Measurements from ENCODE around the gene RALGPS1. TPM values are rescaled to one million over a fixed set of nuclear protein-coding genes. Genes with fewer than 3 reads are reported as not detected.

Gene RALGPS1
- total RNA-seq, 1 experiment from 2014 or later: 3.3 TPM

DNA sequence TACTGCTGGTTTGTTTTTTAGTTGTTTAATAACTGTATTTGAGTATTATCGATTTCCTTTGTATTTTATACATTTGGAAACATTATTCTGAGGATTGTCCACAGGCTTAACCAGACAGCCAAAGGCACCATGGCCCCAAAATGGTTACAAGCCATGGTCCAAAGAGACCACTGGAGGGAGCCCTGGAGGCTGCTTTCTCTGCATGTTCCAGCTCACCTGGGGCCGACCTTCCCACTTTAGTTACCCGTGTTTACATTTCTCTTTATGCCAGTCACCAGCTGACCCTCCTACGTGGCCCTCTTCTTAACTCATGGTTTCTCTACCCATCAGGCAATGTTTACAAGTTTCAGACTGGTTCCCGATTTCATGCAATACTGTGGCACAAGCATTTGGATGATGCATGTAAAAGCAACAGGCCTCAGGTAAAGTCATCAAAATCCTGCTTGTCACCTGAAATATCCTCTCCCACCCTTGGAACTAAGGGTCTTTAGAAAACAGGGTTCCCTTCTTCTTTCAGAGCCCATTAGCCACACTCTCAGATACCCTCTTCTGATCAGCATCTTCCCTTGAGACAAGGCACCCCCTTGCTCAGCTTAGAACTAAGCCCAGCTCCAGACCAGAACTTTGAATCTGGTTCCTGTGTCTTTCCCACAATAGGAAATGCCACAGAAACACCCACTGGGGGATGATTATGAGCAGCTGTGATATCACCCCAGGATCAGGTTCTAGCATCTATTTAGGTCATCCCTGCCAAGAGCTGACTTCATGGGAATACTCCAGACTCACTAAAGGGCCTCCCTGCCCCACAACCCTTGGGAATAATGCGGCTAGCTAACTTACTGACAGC is 300.1 kb downstream of the RALGPS1 start:
- DNase-seq (ENCODE audit: extremely low read depth, low read depth): peak; percentile 54

DNA sequence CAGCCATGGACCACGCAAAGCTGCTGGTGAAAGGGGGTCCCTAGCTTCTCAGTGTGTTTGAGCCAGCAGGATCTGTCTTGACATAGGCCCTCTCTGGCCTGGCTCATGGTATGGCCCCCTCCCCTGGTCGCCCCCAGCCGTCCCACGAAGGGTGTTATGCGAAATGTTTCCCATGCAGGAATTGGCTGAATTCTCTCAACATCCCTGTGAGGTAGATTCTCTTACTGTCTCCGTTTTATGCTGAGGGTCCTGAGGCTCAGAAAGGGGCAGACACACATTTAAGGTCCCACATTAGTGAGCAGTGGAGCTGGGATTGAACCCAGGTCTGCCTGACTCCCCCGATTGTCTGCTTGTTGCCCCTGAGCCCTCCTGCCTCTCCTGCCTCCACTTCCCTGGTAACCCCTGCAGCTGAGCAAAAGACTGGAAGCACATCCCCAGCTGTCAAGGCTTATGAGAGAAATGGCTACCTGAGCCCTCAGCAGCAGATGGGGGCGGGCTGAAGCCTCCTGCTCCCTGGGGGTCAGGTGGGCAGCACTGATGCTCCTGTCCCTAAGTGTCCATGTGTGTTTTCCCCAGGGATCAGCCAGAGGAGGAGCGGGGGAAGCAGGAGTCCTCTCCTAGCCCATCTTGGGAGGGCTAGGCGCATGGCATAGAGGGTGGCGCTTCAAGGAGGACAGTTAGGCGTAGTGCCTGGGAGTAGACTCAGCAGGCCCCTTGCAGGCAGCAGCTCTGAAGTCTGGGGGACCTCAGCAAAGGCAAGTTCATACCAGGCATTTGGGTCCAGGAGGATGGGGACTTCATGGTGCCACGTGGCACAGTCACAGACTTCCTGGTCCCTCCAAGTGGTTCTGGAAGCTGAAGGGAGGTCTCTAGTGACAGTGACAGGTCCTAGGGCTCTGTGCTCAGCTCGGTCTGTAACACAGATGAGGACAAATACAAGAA is 301.0 kb downstream of the RALGPS1 start:
- DNase-seq (ENCODE audit: extremely low read depth, low read depth): no peak

DNA sequence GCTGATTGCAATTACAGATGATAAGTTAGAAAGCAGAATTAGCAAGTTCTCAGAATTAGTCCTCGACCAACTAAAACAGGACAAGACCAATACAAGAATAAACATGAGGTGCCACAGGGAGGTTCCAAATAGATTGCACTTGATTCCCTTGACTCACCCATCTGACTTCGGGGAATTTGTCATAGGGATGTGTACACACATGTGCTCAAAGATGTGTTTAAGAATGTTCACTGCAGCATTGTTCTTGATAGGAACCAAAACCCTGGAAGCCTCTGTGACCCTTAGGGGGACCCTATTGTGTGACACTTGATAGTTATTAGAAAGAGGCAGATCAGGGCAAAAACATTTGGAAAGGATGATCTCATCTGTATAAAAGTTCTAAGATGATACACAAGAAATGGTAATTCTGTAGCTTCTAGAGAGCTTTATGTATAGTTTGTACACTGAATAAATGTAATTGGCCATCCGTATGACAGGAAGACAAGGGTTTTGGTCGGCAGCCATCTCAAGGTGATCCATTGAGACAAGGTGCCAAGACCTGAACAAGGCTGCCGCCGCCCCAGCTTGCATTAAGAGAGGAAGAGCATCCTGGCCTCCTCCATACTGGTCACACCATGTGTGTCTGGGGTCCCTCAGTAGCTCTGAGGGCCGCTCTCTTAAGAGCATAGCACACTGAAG is 301.8 kb downstream of the RALGPS1 start:
- no peak for DNase-seq (ENCODE audit: extremely low read depth, low read depth)

DNA sequence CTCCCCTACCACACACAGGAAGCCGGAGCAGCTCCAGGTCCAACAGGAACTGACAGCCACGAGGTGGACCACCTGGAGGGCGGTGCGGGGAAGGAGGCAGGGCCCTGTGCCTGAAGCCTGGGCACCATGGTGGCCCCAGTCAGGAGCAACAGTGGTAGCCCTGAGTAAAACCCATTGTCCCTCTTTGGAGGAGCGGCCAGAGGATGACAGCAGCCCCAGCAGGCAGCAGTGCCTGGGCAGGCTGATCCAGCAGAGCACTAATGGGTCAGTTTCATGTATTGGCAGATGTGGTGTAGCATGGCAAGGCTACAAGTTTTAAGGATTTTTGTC is 302.3 kb downstream of the RALGPS1 start:
- no peak for DNase-seq (ENCODE audit: extremely low read depth, low read depth)

DNA sequence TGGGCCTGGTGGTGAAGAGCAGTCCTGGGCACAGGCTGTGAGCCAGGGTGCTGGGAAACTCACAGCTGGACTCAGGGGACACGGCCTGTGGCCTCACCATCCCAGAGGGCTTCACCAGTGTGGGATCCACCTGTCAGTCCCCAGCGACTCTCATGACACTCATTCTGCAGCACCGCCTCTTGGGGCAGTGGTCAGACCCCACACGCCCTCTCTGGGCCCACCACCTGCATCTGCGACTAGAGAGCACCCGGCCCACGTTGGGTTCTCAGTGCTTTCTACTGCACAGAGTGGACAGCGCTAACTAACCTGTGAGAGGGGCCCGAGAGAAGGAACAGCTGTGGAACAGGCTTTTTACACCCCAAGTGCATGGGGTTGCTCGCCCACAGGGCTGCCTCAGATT is 304.2 kb downstream of the RALGPS1 start:
- no peak for DNase-seq (ENCODE audit: extremely low read depth, low read depth)

DNA sequence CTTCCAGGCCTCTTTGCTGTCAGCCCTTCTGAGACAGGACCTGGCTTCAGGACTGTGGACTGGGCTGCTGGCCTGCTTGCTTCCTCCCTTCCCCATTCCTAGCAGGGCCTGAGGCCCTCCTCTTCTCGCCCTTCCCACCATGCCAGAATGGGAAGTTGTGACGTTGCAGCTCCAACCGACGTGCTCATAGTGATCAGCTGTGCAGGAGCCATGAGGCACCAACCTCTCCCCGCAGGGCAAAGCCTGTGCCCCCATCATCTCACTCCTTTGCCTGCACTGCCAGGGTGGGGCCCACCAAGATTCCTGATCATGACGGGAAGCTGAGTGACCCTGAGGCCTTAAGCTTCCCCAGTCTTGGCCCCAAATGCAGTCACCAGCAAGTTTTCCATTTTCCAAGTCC is 304.9 kb downstream of the RALGPS1 start:
- DNase-seq (ENCODE audit: extremely low read depth, low read depth): no peak

DNA sequence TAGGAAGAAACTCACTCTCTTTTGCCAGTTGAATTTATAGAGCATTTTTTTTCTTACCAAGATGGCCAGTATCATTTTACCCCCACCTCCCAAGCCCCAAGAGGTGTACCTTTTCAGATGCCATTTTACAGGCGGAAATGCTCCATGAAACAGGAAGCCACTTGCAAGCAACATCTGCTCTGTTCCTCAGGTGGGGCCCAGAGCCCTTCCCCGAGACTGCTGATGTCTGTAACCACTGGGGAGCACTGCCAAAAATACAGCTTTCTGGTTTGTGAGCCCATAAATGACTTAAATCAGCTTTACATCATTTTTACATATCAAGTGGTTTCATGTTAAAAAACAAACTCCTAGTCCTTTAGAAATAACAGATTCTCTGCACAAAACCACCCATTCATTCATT is 307.1 kb downstream of the RALGPS1 start:
- DNase-seq (ENCODE audit: extremely low read depth, low read depth): no peak

DNA sequence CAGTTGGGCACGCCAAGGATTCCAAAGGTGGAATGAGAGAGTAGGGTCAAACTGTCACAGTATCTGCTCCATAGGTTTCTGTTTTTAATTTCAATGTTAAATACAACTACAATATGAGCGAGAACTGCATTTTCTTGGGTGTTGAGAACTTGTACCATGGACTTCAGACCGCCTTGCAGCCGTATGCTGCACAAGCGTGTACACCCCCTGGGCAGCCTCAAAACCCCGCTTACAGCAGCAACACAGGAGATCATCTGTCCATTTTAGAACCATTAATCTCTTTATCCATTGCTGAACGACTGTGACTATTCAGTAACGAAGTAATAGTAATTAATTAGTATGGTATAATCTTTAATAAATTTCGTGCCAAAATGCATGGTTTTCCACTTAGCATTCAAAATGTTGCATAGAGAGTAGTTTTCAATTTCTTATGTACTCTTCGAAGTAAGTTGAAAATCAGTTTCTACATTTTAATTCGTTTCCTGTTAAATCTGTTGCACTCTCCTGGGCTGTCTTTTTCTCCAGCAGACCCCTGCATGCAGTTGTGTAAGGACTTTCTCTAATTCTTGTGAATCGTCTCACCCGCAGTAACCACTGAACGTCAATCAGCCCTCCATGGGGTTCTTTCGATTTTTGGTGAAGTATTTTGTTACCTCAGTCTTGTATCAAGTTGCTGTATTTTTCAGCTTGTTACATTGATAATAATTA is 308.0 kb downstream of the RALGPS1 start:
- DNase-seq (ENCODE audit: extremely low read depth, low read depth): no peak

DNA sequence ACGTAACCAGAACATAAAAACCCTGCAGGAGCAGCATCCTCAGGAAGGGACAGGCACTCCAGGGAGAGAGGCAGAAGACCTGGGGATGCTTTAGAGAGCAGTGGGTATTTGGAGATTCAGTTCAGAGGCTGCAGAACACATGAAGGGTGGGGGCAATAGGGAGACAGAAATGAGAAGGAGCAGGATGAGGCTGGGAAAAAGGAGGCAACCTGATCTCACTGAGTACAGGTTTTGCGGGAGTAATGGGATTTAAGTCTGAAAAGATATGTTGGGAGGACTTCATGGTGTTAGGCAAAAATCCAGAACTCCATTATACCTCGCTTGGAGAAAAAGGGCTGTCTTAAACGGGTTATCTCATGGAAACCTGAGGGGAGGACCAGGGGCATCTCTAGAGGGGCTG is 308.7 kb downstream of the RALGPS1 start:
- no peak for DNase-seq (ENCODE audit: extremely low read depth, low read depth)

DNA sequence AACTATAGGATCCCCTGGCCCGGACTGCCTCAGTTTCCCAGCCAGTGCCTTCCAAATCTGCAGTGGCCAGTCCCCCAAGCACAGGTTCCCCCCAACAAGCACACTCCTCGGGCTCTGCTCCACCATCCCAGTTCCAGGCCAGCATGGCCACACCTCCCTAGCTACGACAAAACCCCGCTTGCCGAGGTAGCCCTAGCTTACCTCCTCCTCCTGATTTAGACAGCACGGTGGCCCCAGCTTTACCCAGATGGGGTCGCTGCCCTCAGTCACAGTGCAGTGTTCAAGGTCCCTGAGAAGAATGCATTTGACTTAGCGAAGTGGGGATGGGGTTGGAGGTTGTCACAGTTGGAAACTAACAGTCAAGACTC is 309.2 kb downstream of the RALGPS1 start:
- no peak for DNase-seq (ENCODE audit: extremely low read depth, low read depth)

DNA sequence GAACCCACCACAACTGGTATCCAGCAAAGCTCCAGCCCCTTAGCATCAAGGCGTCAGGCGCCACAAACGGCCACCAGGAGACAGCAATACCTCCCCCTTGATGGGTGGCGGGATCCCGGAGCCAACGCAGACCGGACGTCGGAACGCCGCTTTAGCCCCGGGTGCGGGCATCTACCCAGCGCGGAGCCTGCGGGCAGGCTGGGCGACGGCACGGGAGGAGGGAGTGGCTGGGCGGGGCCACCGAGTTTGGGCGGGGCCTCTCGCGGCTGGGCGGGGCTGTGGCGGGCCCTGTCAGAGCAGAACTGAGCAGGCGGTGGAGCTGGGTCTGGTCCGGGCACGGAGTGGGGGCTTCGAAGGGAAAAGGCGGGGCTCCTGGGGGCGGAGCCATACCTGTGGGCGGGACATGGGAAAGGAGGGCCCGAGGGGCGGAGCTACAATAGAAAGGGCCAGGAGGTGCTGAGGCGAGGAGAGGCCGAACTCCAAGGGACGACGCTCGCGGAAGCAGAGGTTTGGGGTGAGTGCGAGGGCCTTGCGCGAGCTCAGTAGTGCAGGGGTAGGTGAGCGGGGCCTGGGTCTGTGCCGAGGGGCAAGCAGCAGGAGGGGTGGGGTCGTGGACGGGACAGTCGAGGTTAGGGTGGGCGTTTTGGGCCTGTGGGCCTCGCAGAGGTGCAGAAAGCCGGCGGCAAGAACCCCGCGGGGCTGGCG is 309.7 kb downstream of the RALGPS1 start:
- DNase-seq (ENCODE audit: extremely low read depth, low read depth): peak; percentile 79

DNA sequence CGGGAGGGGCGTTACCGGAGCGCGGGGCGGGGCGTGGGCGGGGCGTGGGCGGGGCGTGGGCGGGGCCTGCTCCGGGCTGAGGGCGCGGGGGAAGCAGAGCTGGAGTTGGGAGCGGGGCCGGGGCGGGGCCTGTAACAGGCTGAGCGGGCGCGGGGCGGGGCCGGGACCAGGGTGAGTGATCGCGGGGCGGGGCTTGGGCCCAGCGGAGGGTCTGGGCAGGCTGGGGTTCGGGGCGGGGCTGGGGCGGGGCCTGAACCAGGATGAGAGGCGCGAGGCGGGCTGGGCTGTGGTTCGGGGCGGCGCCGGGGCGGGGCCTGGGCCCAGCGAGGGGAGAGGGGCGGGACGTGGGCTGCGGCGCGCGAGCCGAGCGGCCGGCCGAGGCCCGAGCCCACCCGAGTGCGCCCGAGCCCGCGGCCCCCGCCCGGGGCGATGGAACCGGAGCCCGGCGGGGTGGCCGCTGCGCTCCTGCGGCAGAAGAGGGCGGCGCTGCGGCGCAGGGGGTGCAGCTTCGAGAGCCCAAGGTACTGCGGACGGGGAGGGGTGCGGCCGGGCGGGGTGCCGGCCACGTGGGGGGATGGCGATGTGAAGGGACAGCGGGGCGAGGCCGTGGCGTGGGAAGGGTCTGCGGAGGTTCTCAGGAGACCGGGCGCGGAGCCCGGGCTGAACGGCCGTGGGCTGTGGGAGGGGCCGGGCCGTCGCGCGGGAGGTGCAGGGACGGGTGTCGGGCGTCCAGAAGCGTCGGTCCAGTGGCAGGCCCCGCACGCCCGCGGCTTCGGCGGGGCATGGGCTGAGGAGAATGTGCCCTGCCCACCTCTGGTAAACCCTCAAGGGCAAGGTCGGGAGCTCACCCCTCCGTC is 310.5 kb downstream of the RALGPS1 start:
- DNase-seq (ENCODE audit: extremely low read depth, low read depth): peak; percentile 90

DNA sequence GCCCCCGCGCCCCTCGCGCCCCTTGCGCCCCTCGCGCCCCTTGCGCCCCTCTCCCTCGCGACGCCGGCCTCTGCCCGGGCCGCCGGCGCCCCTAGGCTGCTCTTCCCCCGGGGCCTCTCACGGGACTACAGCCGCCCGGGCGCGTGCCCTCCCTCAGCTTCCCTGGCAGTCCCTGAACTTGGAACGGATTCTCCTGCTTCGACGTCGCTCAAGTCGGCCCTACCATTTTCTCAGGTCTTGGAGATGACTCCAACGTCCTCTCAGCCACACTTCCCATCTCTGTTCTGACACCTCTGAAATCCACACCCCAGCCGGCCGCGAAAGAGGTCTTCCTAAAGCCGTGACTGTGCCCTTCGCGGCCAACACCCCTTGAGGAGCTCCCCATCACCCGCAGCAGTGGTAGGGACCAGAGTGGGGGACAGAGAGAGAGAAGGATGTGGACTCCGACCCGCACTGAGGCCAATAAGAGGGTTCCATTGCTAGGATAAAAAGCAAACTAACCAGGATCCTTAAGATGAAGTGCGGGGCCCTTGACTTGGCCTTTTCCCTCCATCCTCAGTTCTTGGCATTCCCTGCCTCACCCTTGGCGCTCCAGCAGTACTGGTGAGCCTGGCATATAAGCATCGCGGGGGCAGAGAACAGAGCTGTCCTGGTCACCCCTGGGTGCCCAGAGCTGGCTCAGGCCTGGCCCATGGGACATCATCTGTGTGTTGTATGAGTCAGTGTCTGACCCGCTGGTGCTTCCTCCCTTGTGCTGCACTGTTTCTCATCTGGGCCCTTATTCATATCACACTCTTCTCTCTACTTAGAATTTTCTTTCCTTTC is 311.4 kb downstream of the RALGPS1 start:
- DNase-seq (ENCODE audit: extremely low read depth, low read depth): no peak

DNA sequence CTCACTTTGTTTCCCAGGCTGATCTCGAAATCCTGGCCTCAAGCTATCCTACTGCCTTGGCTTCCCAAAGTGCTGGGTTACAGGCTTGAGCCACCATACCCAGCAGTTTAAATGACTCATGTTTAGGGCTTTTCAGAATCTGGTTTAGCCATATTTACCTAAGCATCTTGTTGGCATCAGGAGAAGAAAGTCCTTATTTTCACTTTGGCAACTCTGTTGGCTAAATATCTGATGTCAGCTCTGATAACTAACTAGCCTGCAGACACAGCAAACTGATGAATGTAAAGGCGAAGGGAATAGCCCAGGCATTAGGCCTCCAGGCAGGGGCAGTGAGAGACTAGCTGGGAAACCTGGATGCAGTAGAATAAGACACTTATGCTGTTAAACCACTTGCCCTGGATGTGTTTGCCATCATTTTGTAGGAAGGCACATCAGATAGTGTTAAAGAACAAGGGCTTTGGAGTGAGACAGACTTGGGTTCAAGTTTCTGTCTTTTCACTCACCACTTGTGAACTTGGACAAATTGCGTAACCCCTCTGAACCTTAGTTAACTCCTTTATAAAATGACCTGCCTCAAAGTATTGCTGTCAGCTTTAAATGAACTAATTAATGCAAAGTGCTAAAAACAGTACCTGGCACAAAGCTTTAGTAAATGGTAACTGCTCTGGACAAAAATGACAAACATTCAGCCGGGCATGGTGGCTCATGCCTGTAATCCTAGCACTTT is 315.3 kb downstream of the RALGPS1 start:
- DNase-seq (ENCODE audit: extremely low read depth, low read depth): no peak

DNA sequence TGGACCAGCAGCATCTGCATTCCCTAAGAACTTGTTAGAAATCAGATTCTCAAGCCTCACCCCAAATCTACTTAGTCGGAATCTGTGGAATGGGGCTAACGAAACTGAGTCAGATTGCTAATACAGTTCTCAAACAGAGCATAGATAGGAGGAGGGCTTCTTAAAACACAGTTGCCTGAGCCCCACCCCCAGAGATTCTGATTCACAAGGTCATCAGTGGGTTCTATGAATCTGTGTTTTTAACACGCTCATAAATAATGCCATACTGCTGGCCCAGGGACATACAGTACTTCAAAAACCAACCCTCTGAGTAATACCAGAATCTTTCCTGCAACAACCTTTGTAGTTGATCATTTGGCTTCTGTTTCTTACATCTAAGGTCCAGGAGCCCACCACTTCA is 317.1 kb downstream of the RALGPS1 start:
- no peak for DNase-seq (ENCODE audit: extremely low read depth, low read depth)

DNA sequence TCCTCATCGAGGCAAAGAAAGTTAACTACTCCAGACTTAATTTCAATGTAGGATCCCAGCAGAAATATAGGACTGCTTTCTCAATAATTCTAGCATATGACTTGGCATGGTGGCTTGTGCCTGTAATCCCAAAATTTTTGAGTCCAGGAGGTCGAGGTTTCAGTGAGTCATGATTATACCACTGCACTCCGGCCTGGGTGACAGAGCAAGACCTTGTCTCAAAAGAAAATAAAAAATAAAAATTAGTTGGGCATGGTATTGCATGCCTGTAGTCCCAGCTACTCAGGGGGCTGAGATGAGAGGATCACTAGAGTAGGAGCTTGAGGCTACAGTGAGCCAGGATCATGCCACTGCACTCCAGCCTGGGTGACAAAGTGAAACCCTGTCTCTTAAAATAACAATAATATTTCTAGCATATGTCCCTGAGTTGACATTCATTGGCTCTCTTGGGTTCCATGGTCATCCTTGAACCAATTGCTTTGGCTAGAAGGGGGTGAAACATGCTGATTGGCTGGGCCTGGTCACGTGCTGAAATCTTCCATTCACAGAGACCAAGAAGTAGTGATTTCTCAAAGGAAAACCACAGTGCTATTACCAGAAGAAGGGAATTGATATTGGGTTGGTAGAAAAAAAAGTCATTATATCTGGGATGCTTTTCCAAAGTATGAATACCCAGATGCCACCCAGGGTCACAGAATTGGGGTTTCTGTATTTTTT is 318.4 kb downstream of the RALGPS1 start:
- DNase-seq (ENCODE audit: extremely low read depth, low read depth): no peak

DNA sequence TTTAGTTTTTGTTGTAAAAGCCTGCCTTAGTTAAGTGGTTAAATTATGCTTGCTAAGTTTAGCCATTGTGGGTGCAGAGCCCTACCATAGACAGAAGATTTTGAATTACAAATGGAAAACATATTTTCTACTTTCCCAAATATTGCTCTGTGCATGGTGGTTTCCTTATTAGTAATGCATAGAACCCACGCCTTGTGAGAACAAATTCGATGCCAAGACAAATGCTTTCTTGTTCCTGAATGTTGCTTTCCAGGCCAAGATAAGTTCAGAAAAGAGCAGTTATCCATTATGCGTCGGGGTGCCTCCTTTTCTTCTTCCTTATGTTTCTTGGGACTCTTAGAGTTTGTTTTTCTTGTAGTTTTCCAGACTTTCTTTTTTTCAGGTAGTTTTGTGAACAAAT is 319.0 kb downstream of the RALGPS1 start:
- no peak for DNase-seq (ENCODE audit: extremely low read depth, low read depth)

Measured in NCI-H460 (cell line).